VCaP (cell line): Measurements from ENCODE around the gene TMEM17.

Experiments used
- H3K27ac ChIP-seq: fragments of 450-650 bp; 2 replicates; pipeline ENCODE4 v1.5.1; 2017
- TF ChIP-seq, protein P1 (sequence below): fragments of 450-650 bp; conservative IDR thresholded peaks from 2 replicates; pipeline ENCODE4 v1.5.1; 2017; ENCODE audit warnings: mild to moderate bottlenecking, moderate library complexity

The TMEM17 gene

DNA sequence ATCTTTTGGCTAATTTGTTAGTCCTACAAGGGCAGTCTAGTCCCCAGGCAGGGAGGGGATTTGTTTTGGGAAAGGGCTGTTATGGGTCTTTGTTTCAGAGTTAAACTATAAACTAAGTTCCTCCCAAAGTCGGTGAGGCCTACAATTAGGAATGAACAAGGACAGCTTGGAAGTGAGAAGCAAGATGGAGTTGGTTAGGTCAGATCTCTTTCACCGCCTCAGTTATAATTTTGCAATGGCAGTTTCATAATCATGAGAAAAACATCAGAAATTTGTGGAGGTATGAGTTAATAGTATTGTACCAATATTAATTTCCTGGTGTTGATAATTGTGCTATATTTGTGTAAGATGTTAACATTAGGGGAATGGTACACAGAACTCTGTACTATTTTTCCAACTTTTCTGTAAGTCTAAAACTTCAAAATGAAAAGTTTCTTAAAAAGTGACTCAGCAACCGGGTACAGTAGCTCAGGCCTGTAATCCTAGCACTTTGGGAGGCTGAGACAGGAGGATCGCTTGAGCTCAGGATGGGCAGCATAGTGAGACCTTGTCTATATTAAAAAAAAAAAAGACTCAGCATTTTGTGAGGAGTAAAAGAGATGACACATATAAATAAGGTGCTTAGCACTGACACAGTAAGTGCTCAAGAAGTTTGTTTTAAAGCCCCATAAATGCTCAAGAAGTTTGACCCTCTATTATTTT is 40.8 kb downstream of the TMEM17 start:
- no peak overlapping the region for H3K27ac ChIP-seq
- TF ChIP-seq, protein P1, sequence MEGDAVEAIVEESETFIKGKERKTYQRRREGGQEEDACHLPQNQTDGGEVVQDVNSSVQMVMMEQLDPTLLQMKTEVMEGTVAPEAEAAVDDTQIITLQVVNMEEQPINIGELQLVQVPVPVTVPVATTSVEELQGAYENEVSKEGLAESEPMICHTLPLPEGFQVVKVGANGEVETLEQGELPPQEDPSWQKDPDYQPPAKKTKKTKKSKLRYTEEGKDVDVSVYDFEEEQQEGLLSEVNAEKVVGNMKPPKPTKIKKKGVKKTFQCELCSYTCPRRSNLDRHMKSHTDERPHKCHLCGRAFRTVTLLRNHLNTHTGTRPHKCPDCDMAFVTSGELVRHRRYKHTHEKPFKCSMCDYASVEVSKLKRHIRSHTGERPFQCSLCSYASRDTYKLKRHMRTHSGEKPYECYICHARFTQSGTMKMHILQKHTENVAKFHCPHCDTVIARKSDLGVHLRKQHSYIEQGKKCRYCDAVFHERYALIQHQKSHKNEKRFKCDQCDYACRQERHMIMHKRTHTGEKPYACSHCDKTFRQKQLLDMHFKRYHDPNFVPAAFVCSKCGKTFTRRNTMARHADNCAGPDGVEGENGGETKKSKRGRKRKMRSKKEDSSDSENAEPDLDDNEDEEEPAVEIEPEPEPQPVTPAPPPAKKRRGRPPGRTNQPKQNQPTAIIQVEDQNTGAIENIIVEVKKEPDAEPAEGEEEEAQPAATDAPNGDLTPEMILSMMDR: no peak

DNA sequence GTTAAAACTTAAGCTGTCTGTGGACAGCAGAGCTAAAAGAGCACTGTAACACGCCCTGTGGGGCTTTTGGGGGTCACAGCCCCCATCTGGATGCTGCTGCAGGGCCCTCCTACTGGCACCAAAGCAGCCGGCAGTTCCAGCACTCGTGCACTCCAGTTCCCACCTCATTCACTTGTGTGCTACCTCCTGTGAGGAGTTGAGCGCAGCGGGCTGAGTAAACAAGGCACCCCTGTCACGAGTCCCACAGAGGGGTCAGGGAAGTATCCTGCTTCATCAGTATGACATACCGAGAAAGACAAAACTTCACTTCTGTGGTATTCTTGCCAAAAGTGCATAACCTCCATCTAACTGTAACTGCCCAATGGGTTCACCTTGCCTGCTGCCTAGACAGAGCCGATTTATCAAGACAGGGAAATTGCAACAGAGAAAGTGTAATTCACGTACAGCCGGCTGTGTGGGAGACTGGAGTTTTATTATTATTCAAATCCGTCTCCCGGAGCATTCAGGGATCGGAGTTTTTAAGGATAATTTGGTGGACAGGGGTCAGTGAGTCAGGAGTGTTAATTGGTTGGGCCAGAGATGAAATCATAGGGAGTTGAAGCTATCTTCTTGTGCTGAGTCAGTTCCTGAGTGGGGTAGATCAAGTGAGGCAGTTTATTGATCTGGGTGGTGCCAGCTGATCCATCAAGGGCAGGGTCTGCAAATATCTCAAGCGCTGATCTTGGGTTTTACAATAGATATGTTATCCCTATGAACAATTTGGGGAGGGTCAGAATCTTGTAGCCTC is 41.6 kb downstream of the TMEM17 start:
- TF ChIP-seq, protein P1: no peak
- no peak overlapping the region for H3K27ac ChIP-seq

DNA sequence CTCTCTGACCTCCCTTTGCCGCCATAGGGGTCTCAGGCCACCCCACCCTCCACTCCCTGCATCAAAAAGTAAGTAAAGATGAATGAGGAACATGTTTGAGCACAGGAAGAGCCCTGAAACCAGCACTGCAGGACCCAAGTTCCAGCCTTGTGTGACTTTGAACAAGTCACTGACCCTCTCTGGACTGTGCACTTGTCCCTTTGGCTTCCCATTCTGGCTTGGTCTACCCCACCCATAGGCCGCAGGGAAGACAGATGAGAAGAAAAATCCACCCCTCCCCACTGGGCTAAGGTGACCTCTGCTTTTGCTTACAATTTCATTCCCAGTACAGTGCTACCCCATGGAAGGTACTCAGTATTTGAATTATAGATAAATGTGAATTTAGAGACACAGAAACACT is 43.8 kb downstream of the TMEM17 start:
- H3K27ac ChIP-seq: no peak overlapping the region
- TF ChIP-seq, protein P1: no peak

DNA sequence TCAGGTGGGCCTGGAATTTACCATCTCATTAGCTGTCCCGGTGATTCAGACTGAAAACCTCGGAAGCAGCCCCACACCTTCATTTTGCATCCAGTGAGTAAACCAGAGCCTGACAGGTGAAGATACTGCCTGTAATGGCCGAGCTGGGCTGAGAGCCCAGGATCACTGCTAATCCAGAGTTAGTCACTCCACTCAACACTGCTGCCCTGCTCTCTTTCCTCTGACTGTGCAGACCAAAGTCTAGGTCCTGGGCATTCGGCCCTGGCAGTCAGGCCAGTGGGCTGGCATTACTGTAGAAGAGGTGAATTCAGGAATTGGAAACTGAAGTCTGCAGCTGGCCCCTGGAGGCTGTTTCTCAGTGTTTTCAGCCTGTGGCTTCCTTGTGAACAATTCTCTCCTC is 44.3 kb downstream of the TMEM17 start:
- no peak overlapping the region for H3K27ac ChIP-seq
- TF ChIP-seq, protein P1: no peak

DNA sequence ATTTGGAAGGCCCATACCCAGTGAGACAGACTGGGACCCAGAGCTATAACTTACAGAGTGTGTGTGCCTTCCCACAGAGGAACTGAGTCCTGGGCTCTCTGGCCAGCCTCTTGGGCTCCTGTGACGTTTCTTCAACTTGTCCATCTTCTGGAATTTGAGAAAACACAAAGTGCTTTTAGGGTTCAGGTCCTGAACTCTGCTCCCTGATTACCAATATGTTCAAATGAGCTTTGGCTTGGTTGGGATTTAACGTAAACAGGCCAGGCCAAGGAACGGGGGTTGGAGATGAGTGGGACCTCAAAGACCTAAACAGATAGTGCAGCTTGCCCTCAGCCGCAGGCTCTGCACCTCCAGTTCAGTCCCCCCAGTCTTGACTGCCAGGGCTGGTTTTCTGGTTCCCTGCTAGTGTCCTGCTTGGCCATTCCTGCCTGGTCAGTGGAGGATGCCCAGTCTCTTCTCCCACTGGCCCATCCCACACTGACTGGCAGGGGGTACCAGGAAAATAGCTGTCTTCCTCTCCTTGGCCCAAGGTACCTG is 44.9 kb downstream of the TMEM17 start:
- TF ChIP-seq, protein P1: no peak

DNA sequence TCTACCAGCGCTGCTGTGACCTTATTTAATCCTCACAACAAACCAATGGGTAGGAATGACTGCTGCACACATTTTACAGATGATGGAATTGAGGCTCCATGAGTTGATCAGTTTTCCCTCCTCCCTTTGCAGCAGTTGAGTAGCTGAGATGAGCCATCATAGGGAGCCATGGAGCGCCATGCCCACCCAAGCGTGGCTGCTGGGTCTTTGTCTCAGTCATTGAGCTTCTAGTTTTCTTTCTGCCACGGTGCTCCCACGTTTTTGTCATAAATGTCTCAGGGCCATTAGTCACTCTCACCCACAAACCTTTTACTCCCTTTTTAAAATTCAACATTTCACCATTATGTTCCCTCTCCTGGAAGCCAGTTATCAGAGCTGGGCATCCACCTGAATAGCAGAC is 45.8 kb downstream of the TMEM17 start:
- no peak overlapping the region for H3K27ac ChIP-seq
- TF ChIP-seq, protein P1: no peak

More for the DNA sequence above, 44.9 kb downstream of the TMEM17 start:
- H3K27ac ChIP-seq: no peak overlapping the region

DNA sequence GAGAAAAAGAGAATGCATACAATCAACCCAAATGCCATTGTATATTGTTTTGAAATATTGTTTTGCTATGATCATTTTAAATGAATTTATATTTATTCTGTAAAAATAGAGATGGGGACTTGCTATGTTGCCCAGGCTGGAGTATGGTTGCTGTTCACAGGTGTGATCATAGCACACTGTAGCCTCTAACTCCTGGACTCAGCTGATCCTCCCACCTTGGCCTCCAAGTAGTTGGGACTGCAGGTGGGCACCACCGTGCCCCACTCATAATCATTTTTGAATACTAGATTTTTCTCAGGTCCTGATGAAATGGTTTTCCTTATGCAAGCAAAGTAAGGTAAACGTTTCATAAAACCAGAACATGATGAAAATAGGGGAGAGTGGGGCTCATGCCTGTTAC is 46.3 kb downstream of the TMEM17 start:
- TF ChIP-seq, protein P1: no peak
- H3K27ac ChIP-seq: no peak overlapping the region
